HPDE6-E6E7 (cell line): ENCODE data around the gene TSNAX.
"Not testable (repeated sequence)": the region's sequence is repeated elsewhere in the genome, so short reads cannot be mapped to it uniquely, and the experiment has no call there.

ENCODE experiments used
- DNase-seq: peaks from one replicate; pipeline ENCODE4 v3.0.0; 2011; ENCODE audit warnings: missing footprints; ENCODE audit errors: extremely low spot score

Gene TSNAX

GRCh38 chr1:231561647-231562383 lies 33.3 kb downstream of the TSNAX start:
- no peak for DNase-seq

- DNase-seq: no peak
These were observed 34.8 kb downstream of the TSNAX start for GRCh38 chr1:231563247-231563646.

GRCh38 chr1:231564373-231564772 lies 35.9 kb downstream of the TSNAX start:
- DNase-seq: no peak

- no peak for DNase-seq
These were observed 38.0 kb downstream of the TSNAX start for GRCh38 chr1:231566496-231566895.

- not testable (repeated sequence) for DNase-seq
These were observed 41.8 kb downstream of the TSNAX start for GRCh38 chr1:231570262-231570661.

- DNase-seq: no peak
These were observed 43.4 kb downstream of the TSNAX start for GRCh38 chr1:231571904-231572303.

GRCh38 chr1:231575472-231575871 lies 47.0 kb downstream of the TSNAX start:
- no peak for DNase-seq

GRCh38 chr1:231576804-231577718 lies 48.6 kb downstream of the TSNAX start:
- no peak for DNase-seq

- no peak for DNase-seq
These were observed 52.4 kb downstream of the TSNAX start for GRCh38 chr1:231580874-231581273.

- no peak for DNase-seq
These were observed 53.4 kb downstream of the TSNAX start for GRCh38 chr1:231581859-231582258.

GRCh38 chr1:231583376-231583775 lies 54.9 kb downstream of the TSNAX start:
- no peak for DNase-seq

- peak; percentile 20 for DNase-seq
These were observed 55.6 kb downstream of the TSNAX start for GRCh38 chr1:231584117-231584516.

GRCh38 chr1:231584921-231585320 lies 56.5 kb downstream of the TSNAX start:
- DNase-seq: no peak

- DNase-seq: peak; percentile 25
These were observed 62.2 kb downstream of the TSNAX start for GRCh38 chr1:231590453-231591198.

- no peak for DNase-seq
These were observed 63.0 kb downstream of the TSNAX start for GRCh38 chr1:231591466-231591865.

GRCh38 chr1:231592809-231593208 lies 64.3 kb downstream of the TSNAX start:
- no peak for DNase-seq

- not testable (repeated sequence) for DNase-seq
These were observed 64.8 kb downstream of the TSNAX start for GRCh38 chr1:231593264-231593663.

- DNase-seq: no peak
These were observed 65.7 kb downstream of the TSNAX start for GRCh38 chr1:231594123-231594522.

GRCh38 chr1:231594749-231595148 lies 66.3 kb downstream of the TSNAX start:
- no peak for DNase-seq

- DNase-seq: no peak
These were observed 67.9 kb downstream of the TSNAX start for GRCh38 chr1:231596337-231596791.

GRCh38 chr1:231597971-231598370 lies 69.5 kb downstream of the TSNAX start:
- no peak for DNase-seq

GRCh38 chr1:231600458-231600976 lies 72.0 kb downstream of the TSNAX start:
- DNase-seq: no peak
